Psoas muscle (tissue), 8 donors: ENCODE data around the gene NPM3. TPM values are rescaled to one million over a fixed set of nuclear protein-coding genes. Genes with fewer than 3 reads are reported as not detected.

Experiments
- ATAC-seq, 4 donors: fragments of 200-7000 bp; cut with Tn5 transposase; one replicate each; pipeline ENCODE4 v1.9.1; 2020; ENCODE audit warnings: moderate library complexity in 3 of 4, mild to moderate bottlenecking in 2 of 4
- DNase-seq, 2 donors: peaks; one replicate each; pipeline ENCODE4 v3.0.0-alpha.2; 2020
- H3K27ac ChIP-seq: fragments of 200-600 bp; one replicate; pipeline ENCODE4 v1.8.0; 2022
- H3K27me3 ChIP-seq, 3 donors: fragments of 200-600 bp in 1 of 3; one replicate each; pipeline versions ENCODE4 v1.6.1 to v1.8.0; 2013 to 2022; ENCODE audit warnings: low read length in 2 of 3, mild to moderate bottlenecking in 2 of 3, moderate library complexity in 1 of 3; ENCODE audit not compliant: insufficient read depth in 3 of 3
- H3K36me3 ChIP-seq, 2 donors: fragments of 200-600 bp in 1 of 2; one replicate each; pipeline versions ENCODE4 v1.6.1 to v1.8.0; 2013 to 2022; ENCODE audit warnings: low read depth in 1 of 2, mild to moderate bottlenecking in 1 of 2, moderate library complexity in 1 of 2; ENCODE audit not compliant: insufficient read depth in 1 of 2
- H3K4me1 ChIP-seq: fragments of 200-600 bp; one replicate; pipeline ENCODE4 v1.8.0; 2022
- H3K4me3 ChIP-seq: fragments of 200-600 bp; one replicate; pipeline ENCODE4 v1.8.0; 2022; ENCODE audit warnings: mild to moderate bottlenecking
- H3K9me3 ChIP-seq: fragments of 200-600 bp; one replicate; pipeline ENCODE4 v1.8.0; 2022
- WGBS, 3 donors: extraction: QIAGEN DNeasy Blood & Tissue Kit; methylation state at CpG; one replicate each; pipeline versions ENCODE4 v1.1.6 to v1.1.7; 2013; 5-methylcytosine and 5-hydroxymethylcytosine counted together
- intact Hi-C, 2 donors: fragments of 100-400 bp; cut with DNase I; formaldehyde crosslinking; loops; one replicate each; pipeline versions ENCODE4 v1.11.0 to v1.14.2; 2022
- polyA plus RNA-seq, 3 donors: library from polyadenylated mRNA; stranded (reverse); fragments of 200-250 nt; gene quantifications; one replicate each; pipeline ENCODE4 v1.2.3, GENCODE V29; 2013
- total RNA-seq, 4 donors: library from RNA; stranded (reverse); fragmentation: NEBNext Ultra II Directional in 2 of 4; extraction: Animal tissue kit (Norgen Biotek cat#: 25700) in 2 of 4; gene quantifications; one replicate each; pipeline versions ENCODE4 v1.2.1 to v1.2.4, GENCODE V29; 2021 to 2023
- TF ChIP-seq, protein P1 (sequence below): fragments of 200-600 bp; IDR thresholded peaks from one replicate; pipeline ENCODE4 v1.8.0; 2022; ENCODE audit warnings: antibody characterized with exemption
- donor health status: healthy with polysubstance abuse.
- donor health status: DM: no; HTN: no; CAD: no; lungs with moderate emphysema.
- donor health status: Bipolar disorder and iron deficiency.
- donor health status: healthy.
- donor health status: DM: yes; HTN: yes; CAD: no.
- donor health status: DM: no; HTN: no; CAD: no.
- donor health status: DM: no; HTN: no; CAD: no.
- donor health status: DM: yes; HTN: yes; CAD: no.

NPM3 gene
- total and polyA plus RNA-seq, 7 donors = 12.3 to 52.6 (median 18.5) TPM

DNA sequence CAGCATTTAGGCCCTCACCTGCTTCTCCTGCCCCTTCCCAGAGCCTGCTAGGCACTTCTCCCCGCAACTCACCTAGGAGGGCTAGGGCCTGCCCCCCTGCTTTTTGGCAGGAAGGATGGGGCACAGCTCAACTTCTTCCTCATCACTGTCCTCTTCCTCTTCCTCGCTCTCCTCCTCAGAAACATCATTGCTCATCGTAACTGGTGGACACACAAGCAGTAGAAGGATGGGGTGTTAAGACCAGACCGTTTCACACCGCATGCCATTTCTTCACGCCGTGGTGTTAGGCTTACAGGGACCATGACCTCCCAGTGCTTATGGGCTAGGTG lies 1.6 kb downstream of the NPM3 start:
- no peak for ATAC-seq
- Histone ChIP-seq H3K36me3 (peaks cover 7 to 29% of the 10 kb centered on the region in 2 donors), H3K27me3 (peaks cover 0 to 31% (median 6%) of the 10 kb centered on the region in 3 donors), H3K9me3 (no peaks in the 10 kb centered on the region), H3K27ac (no peak overlapping the region), H3K4me3 (no peak overlapping the region), H3K4me1 (peaks cover 39% of the 10 kb centered on the region)
- TF ChIP-seq, protein P1, sequence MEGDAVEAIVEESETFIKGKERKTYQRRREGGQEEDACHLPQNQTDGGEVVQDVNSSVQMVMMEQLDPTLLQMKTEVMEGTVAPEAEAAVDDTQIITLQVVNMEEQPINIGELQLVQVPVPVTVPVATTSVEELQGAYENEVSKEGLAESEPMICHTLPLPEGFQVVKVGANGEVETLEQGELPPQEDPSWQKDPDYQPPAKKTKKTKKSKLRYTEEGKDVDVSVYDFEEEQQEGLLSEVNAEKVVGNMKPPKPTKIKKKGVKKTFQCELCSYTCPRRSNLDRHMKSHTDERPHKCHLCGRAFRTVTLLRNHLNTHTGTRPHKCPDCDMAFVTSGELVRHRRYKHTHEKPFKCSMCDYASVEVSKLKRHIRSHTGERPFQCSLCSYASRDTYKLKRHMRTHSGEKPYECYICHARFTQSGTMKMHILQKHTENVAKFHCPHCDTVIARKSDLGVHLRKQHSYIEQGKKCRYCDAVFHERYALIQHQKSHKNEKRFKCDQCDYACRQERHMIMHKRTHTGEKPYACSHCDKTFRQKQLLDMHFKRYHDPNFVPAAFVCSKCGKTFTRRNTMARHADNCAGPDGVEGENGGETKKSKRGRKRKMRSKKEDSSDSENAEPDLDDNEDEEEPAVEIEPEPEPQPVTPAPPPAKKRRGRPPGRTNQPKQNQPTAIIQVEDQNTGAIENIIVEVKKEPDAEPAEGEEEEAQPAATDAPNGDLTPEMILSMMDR = no peak
- intact Hi-C loops = loop anchor here (1.0 to 2.0 kb wide), 2 partner anchors 179 kb away; no protein-coding TSS in a partner anchor
- DNase-seq = no peak
- WGBS, 3 donors = 75 to 80% (median 77%) methylated on average over 7 of the region's 7 CpGs

DNA sequence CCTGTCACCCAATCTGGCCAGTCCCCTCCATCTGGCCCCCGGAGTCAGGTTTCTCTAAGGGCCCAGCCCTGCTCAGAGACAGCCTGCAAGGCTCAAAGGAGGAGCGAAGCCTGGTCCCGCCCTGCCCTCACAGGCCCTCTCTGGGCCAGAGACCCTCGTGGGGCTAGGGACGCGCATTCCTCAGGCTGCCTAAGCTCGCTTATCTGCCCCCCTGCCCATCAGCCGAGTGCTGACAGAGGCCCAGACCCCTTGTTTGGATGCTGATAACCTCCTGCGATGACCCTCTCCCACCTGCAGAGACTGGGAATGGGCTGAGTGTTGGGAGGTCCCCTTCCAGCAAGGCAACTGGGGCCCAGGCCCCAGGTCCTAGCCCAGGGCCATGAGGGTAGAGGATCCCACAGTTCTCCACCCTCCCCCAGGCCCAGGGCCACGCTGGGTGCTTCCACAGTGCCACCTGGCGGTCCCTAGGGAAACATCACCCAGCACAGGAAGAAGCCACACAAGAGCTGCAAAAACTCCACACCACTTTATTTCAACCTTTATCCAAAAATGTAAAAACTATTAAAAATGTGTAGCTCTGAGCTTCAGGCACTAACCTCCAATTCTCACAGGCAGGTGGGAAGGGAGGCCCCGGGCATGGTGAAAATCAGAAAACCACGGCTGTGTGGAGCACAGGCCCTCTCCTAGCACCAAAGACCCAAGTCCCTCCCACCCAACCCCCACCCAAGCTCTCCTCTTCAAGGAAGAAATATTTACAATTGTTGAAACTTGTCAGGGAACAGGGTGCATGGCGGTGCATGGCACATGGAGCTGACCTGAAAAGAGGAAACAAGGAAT lies 2.2 kb downstream of the NPM3 start:
- H3K4me1 ChIP-seq = peaks cover 39% of the 10 kb centered on the region
- no peak overlapping the region for H3K27ac ChIP-seq
- WGBS, 3 donors = 62 to 64% (median 63%) methylated on average over 14 of the region's 14 CpGs
- H3K27me3 ChIP-seq = peaks cover 0 to 36% (median 10%) of the 10 kb centered on the region in 3 donors
- DNase-seq = peak; percentile 59 to 79
- ATAC-seq = peak; percentile 66 to 72 (median 68)
- H3K36me3 ChIP-seq = peaks cover 4 to 23% of the 10 kb centered on the region in 2 donors
- H3K9me3 ChIP-seq = no peaks in the 10 kb centered on the region
- TF ChIP-seq, protein P1 = peak; percentile 82
- H3K4me3 ChIP-seq = no peak overlapping the region
- intact Hi-C loops = loop anchor here (1.0 to 2.0 kb wide), 2 partner anchors 178 to 179 kb away; no protein-coding TSS in a partner anchor

DNA sequence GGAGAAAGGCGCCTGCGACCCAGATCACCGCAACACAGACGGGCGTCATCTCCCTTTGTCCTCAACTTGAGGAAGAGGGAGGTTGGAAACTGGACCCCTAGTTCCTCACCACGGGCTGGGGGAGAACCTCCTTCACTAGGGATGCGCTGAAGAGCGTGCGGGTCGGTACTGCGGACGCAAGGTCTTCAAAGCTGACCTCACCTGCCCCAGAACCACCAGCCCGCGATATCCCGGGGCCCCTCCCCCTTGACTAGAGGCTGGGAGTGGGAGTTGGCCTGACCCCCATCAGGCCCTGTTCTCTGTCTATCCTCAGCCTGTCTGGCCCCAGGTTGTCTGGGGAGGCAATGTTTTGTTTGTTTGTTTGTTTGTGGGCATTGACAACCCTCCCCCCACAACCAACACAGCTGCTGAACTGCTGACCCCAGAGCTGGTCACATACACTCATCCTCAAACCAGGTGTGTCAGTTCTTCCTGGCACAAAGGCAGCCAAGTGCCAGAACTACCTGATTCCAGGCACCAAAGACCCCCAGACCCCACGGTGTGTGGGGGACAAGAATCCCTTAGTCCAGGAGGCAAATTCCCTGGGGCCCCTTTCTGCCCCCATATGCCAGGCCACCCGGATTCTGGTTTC lies 2.9 kb downstream of the NPM3 start:
- intact Hi-C loops = loop anchor here in 1 of 2 donors (2.0 kb wide), 1 partner anchor 178 kb away; no protein-coding TSS in a partner anchor
- Histone ChIP-seq H3K36me3 (peaks cover 0 to 16% of the 10 kb centered on the region in 2 donors), H3K27me3 (peaks cover 0 to 42% (median 15%) of the 10 kb centered on the region in 3 donors), H3K9me3 (no peaks in the 10 kb centered on the region), H3K4me1 (peaks cover 39% of the 10 kb centered on the region), H3K4me3 (peak overlapping the region; percentile 59), H3K27ac (no peak overlapping the region)
- DNase-seq = no peak
- TF ChIP-seq, protein P1 = no peak
- no peak for ATAC-seq
- 17 to 24% (median 21%) methylated on average over 17 of the region's 17 CpGs for WGBS, 3 donors

DNA sequence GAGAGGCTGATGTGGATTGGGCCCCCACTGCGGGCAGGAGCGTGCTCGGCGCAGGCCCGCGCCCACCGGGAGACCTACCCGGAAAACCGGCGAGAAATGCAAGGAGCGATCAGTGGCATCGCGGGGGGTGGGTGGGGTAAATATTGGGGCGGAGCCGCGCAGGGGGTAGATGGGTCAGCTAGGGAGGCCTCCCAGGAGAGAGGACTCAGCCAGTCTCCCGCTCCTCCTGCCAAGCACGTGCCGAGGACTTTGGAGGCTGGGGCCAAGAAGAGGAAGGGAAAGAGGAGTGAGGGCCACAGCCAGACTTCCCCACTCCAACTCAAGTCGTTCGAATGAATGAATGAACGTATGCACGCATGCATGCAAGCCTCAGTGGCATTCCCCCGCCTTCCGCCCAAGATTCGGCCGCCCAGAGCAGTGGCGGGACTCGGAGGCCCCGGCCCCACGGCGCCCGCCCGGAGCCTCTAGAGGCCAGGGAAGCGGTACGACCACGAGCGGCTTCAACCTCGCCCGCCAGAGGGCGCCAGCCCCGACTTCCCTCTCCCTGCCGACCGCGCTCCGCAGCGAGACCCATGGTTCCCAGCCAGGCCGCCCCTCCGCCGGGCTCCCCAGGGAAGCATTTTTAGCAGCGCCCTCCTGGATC lies 3.6 kb downstream of the NPM3 start:
- TF ChIP-seq, protein P1 = peak; percentile 90
- peaks cover 38% of the 10 kb centered on the region for H3K4me1 ChIP-seq
- H3K4me3 ChIP-seq = peak overlapping the region; percentile 59
- peaks cover 0 to 9% of the 10 kb centered on the region in 2 donors for H3K36me3 ChIP-seq
- intact Hi-C loops = loop anchor here in 1 of 2 donors (2.0 kb wide), 1 partner anchor 177 kb away; no protein-coding TSS in a partner anchor
- no peak overlapping the region for H3K27ac ChIP-seq
- H3K9me3 ChIP-seq = no peaks in the 10 kb centered on the region
- 7 to 8% (median 8%) methylated on average over 48 to 51 of the region's 51 CpGs for WGBS, 3 donors
- ATAC-seq (peak; percentile 68 to 80 (median 73)), DNase-seq (peak; percentile 83 to 91)
- peaks cover 0 to 48% (median 21%) of the 10 kb centered on the region in 3 donors for H3K27me3 ChIP-seq
